Activated CD4-positive, alpha-beta T cell treated with anti-CD3 and anti-CD28 coated beads, Interleukin-2, amount 50 U/mL, for 24 hours (primary cell): ENCODE results near the gene ACP4.

Experiments
- DNase-seq, 2 donors: peaks; one replicate each; pipeline ENCODE4 v3.0.0-alpha.2; 2020; ENCODE audit warnings: low read depth in 1 of 2, low spot score in 1 of 2

ACP4 gene

GRCh38 chr19:50839712-50840655, 49.8 kb downstream of the ACP4 start:
- no peak for DNase-seq

- DNase-seq = no peak
Observed at GRCh38 chr19:50842130-50842529, 51.9 kb downstream of the ACP4 start.

GRCh38 chr19:50843205-50843604, 53.0 kb downstream of the ACP4 start:
- DNase-seq = no peak

GRCh38 chr19:50843701-50844221, 53.5 kb downstream of the ACP4 start:
- DNase-seq = no peak

GRCh38 chr19:50844296-50844935, 54.2 kb downstream of the ACP4 start:
- no peak for DNase-seq
